ENCODE results near the gene LIMD2. TPM values are rescaled to one million over a fixed set of nuclear protein-coding genes. Genes with fewer than 3 reads are reported as not detected.

The LIMD2 gene
- total and polyA plus RNA-seq, 2 of the 4 experiments (the other 2 are of a cell fraction): 4.5 to 21.7 TPM

GRCh38 chr17:63706336-63707082 is 6.6 kb upstream of the LIMD2 start:
- ChIA-PET POLR2A (ENCODE audit: unreplicated experiment) (no interaction called here), CTCF (interaction anchor here (0.6 kb wide), 1 partner anchor 49 kb away, joined by 4 read pairs; no protein-coding TSS in a partner anchor)
- no peaks in the 10 kb centered on the region for H3K27me3 ChIP-seq (ENCODE audit: control insufficient read depth, insufficient read depth, low read length)
- peaks cover 0 to 11% of the 10 kb centered on the region in 2 experiments; a peak in 2 of 4 replicates for H3K79me1 ChIP-seq (ENCODE audit: low read depth in 1 of 2, low read length in 2 of 2)
- no peak overlapping the region for H2BK120ac ChIP-seq (ENCODE audit: low read depth, low read length)
- no peaks in the 10 kb centered on the region for H3K9me3 ChIP-seq (ENCODE audit: control insufficient read depth, insufficient read depth, low read length)
- dilution Hi-C loops (cut with HindIII; ENCODE audit: low sequenced_read_pairs, unreplicated experiment): no loop called here
- H2AK5ac ChIP-seq (ENCODE audit: low read depth, low read length): no peak overlapping the region
- no peak overlapping the region for H4K91ac ChIP-seq (ENCODE audit: insufficient read depth, low read depth, low read length)
- no peak overlapping the region for H4K5ac ChIP-seq (ENCODE audit: low read depth, low read length)
- no peak overlapping the region for H2BK15ac ChIP-seq (ENCODE audit: low read depth, low read length)
- no peak overlapping the region for H2AK9ac ChIP-seq (replicated peaks; ENCODE audit: low read depth, low read length, poor library complexity)
- H4K8ac ChIP-seq (ENCODE audit: low read depth in 2 of 2, low read length in 2 of 2): no peak overlapping the region
- no peak overlapping the region for H3K4me2 ChIP-seq (ENCODE audit: low read depth, low read length)
- intact Hi-C loops (cut with micrococcal nuclease): no loop called here
- 89% methylated on average over 4 of the region's 7 CpGs; no CpG with 5 or more reads in 1 of the 2 experiments for WGBS, 2 experiments (ENCODE audit: extremely low coverage in 2 of 2, insufficient read length in 1 of 2)
- in situ Hi-C loops (cut with MboI; ENCODE audit: low sequenced_read_pairs): no loop called here
- no peak overlapping the region for H3K9ac ChIP-seq (ENCODE audit: low read depth, low read length)
- no peak overlapping the region for H2AFZ ChIP-seq (replicated peaks; ENCODE audit: low read length, poor library complexity)
- H3K4me3 ChIP-seq (ENCODE audit: insufficient read depth, low read depth, low read length): no peak overlapping the region
- H3K23ac ChIP-seq (ENCODE audit: low read depth, low read length): no peak overlapping the region
- no peak overlapping the region for H3K27ac ChIP-seq (ENCODE audit: insufficient read depth, low read length)
- no peak overlapping the region for H3K18ac ChIP-seq (ENCODE audit: low read depth, low read length)
- TF ChIP-seq RCOR1 (IDR thresholded peaks at IDR 0.05; ENCODE audit: insufficient replicate concordance, low read length) (no peak), SMC3 (IDR thresholded peaks at IDR 0.05; ENCODE audit: low read depth, low read length) (no peak), ELK1 (IDR thresholded peaks at IDR 0.05; ENCODE audit: borderline replicate concordance, low read depth, low read length) (no peak), FOS (IDR thresholded peaks at IDR 0.05; ENCODE audit: low read depth, low read length) (no peak), RAD21 (IDR thresholded peaks at IDR 0.05; ENCODE audit: low read length) (no peak), MXI1 (IDR thresholded peaks at IDR 0.05; ENCODE audit: borderline replicate concordance, low read depth, low read length) (no peak), CTCF (conservative IDR thresholded peaks at IDR 0.05; ENCODE audit: low read depth, low read length) (no peak)
- no peak overlapping the region for H2BK20ac ChIP-seq (ENCODE audit: low read depth, low read length)
- no peaks in the 10 kb centered on the region; the same call in 1 of the 2 replicates for H4K20me1 ChIP-seq (ENCODE audit: insufficient read depth, low read length)
- no peak overlapping the region for H3K56ac ChIP-seq (ENCODE audit: extremely low read depth, insufficient read depth, low read length)
- H2BK5ac ChIP-seq (ENCODE audit: low read depth, low read length, poor library complexity, severe bottlenecking): no peak overlapping the region
- no peak overlapping the region for H3K4ac ChIP-seq (ENCODE audit: low read depth, low read length)
- no peak overlapping the region for H3K14ac ChIP-seq (replicated peaks; ENCODE audit: low read depth, low read length)
- ATAC-seq (ENCODE audit: low read depth) (no peak), DNase-seq (no peak)
- no peaks in the 10 kb centered on the region for H3K4me1 ChIP-seq (ENCODE audit: control insufficient read depth, insufficient read depth, low read length)
- H3K36me3 ChIP-seq (ENCODE audit: control insufficient read depth, insufficient read depth, low read length): peaks cover 49% of the 10 kb centered on the region
- BruUV-seq (replicated peaks): no TSS peak
- H3K9me1 ChIP-seq (ENCODE audit: insufficient read depth, low read length): peaks cover 4% of the 10 kb centered on the region; the same call in 1 of the 2 replicates
